Measurements from ENCODE around the gene FCSK.

FCSK gene

GRCh38 chr16:70526403-70526802, 72.0 kb downstream of the FCSK start:
- no peak for DNase-seq

DNA sequence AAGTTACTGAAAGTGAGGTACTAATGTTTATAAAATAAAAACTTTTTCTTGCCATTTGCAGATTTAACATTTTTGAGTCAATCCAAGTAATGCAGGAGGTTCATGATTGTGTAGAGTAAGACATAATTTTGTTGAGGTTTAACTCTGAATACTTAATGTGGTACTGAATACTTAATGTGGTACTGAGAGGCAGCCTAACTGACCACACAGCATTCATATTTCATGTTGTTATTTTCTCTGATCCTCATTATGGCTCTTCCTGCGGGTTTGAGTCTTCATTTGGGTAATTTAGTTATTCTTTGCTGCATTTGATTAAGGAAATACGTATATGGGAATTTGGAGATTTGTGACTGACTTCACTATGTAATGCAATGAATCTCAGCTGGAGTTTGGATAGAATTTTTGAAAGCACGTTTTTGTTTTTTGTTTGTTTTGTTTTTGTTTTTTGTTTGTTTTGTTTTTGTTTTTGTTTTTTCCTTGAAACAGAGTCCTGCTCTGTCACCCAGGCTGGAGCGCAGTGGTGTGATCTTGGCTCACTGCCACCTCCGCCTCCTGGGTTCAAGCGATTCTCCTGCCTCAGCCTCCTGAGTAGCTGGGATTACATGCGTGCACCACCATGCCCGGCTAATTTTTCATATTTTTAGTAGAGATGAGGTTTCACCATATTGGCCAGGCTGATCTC, 73.1 kb downstream of the FCSK start:
- DNase-seq, result no peak

DNA sequence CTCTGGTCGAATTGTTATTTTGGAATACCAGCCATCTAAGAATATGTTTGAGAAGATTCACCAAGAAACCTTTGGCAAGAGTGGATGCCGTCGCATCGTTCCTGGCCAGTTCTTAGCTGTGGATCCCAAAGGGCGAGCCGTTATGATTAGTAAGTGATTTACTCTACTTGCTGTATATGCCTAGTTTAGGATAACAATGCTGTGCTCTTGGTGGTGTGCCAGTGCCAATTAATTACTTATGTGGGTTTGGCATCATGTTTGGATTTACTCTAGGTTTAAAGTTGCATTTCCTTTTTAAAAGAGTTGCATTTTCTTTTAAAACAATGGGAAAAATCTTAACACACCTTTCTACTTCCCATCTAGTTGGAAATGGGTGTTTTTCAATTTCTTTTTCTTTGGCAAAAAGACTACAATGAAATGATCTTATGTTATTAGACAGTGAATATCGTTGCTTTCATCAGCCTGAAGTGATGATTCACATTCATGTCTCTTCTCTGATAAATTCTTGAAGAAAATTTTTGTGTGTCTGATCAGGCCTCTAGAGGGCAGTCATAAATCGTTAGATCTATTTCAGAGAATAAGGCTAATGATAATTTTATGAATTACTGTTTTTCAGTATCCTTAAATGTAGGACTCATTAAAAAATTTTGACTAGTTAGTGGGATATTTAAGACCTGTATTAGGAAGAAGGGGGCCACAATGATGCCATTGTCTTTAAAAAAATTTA, 74.8 kb downstream of the FCSK start:
- peak; percentile 74 for DNase-seq
